Activated CD4-positive, alpha-beta T cell treated with anti-CD3 and anti-CD28 coated beads for 36 hours (primary cell): Measurements from ENCODE around the gene RHO. TPM values are rescaled to one million over a fixed set of nuclear protein-coding genes. Genes with fewer than 3 reads are reported as not detected.

Source experiments
- ATAC-seq: fragments of 200-7000 bp; cut with Tn5 transposase; one replicate; pipeline ENCODE4 v1.10.0; 2021; ENCODE audit warnings: mild to moderate bottlenecking, moderate library complexity
- CTCF ChIA-PET: fragments of 350-600 bp; sonication (Branson Sonifier 250); formaldehyde crosslinking; loops from one replicate; lab custom pipeline; 2021; ENCODE audit warnings: antibody characterized with exemption; lab: Charles Lee
- POLR2A ChIA-PET: fragments of 350-600 bp; sonication (Branson Sonifier 250); formaldehyde crosslinking; loops from one replicate; lab custom pipeline; 2021; ENCODE audit warnings: antibody characterized with exemption, inconsistent platforms; lab: Charles Lee
- DNase-seq: peaks from one replicate; pipeline ENCODE4 v3.0.0-alpha.2; 2020
- H3K27ac Mint-ChIP-seq: one replicate; pipeline ENCODE4 v1.8.0; 2021; ENCODE audit warnings: mixed read lengths
- H3K27me3 Mint-ChIP-seq: one replicate; pipeline ENCODE4 v1.8.0; 2021; ENCODE audit warnings: mixed read lengths
- H3K36me3 Mint-ChIP-seq: one replicate; pipeline ENCODE4 v1.8.0; 2021; ENCODE audit warnings: low read depth, mixed read lengths
- H3K4me1 Mint-ChIP-seq: one replicate; pipeline ENCODE4 v1.8.0; 2021; ENCODE audit warnings: mixed read lengths
- H3K4me3 Mint-ChIP-seq: one replicate; pipeline ENCODE4 v1.8.0; 2021; ENCODE audit warnings: mild to moderate bottlenecking, moderate library complexity, mixed read lengths
- H3K9me3 Mint-ChIP-seq: one replicate; pipeline ENCODE4 v1.8.0; 2021; ENCODE audit warnings: low read depth, mixed read lengths
- intact Hi-C, 2 experiments: fragments of 100-400 bp; cut with DNase I in 1 of 2; cut with micrococcal nuclease in 1 of 2; formaldehyde crosslinking; loops; one replicate each; pipeline versions ENCODE4 v1.14.2 to v1.15.1; 2022 to 2024; cut with DNase I, micrococcal nuclease
- total RNA-seq, 2 experiments: library from RNA; stranded (reverse); gene quantifications; one replicate each; pipeline ENCODE4 v1.2.3, GENCODE V29; 2021

The RHO gene
- total RNA-seq, 2 experiments from 2014 or later: not detected

DNA sequence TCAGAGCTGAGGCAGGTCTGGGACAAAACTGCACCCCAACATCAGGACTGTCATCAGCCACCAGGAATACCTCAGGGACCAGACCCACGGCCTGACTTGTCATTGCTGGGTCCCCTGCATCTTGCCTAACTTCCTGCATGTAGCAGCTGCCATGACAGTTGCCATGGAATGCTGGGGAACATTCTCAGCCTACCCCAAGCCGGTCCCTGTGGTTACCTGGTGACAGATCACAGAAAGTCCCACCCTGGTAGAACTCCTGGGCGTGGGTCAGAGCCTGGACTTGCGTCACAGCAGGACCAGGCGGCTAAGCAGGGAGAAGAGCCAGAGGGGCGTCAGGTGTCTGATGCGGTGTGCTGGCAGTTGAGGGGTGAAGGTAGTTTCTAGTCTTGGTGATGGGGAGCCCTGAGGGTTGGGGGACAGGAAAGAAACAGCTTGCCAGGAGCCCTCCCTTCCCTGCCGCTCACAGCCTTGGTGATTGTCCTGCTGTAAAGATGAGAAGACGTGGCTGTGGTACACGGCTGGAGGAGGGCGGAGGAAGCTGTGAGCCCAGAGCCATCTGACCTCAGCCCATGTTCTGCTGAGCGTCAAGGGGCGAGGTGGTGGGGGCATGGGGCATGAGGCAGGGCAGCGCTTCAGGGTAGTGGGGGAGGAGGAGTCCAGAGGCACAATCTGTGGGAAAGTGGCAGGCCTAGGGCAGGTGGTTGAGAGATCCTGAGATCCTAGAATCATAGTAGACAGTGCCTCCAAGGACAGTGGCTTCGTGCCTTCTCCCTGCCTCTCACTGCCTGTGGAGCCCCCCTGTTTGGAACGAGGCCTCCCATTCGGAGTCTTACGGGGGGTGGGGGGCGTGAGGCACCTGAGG, 19.9 kb downstream of the RHO start:
- Mint-ChIP-seq H3K27me3 (peaks cover 3% of the 10 kb centered on the region), H3K9me3 (no peaks in the 10 kb centered on the region), H3K36me3 (no peaks in the 10 kb centered on the region), H3K4me3 (no peak overlapping the region), H3K4me1 (no peaks in the 10 kb centered on the region), H3K27ac (no peak overlapping the region)
- ATAC-seq (no peak), DNase-seq (no peak)
- CTCF ChIA-PET: no interaction called here
- intact Hi-C loops: no loop called here
- POLR2A ChIA-PET: no interaction called here

DNA sequence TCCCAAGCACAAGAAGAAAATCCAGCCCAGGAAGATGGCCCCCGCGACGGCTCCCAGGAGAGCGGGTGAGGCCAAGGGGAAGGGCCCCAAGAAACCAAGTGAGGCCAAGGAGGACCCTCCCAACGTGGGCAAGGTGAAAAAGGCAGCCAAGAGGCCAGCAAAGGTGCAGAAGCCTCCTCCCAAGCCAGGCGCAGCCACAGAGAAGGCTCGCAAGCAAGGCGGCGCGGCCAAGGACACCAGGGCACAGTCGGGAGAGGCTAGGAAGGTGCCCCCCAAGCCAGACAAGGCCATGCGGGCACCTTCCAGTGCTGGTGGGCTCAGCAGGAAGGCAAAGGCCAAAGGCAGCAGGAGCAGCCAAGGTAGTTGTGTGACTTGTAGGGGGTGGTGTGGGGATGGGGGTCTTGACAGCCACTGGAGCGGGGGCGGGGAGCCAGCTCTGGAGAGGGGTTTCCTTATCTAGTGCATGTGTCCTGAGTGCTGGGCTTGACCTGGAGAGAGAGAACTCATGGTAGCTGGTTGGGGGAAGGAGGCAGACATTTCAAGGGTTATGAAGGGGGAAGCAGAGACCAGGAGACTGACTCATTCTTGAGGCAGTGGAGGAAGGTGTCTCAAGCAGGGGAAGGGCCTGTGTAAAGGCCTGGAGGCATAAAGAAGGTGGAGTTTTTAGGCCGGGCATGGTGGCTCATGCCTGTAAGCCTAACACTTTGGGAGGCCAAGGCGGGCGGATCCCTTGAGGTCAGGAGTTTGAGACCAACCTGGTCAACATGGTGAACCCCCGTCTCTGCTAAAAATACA, 20.8 kb downstream of the RHO start:
- DNase-seq (no peak), ATAC-seq (no peak)
- H3K9me3 Mint-ChIP-seq: no peaks in the 10 kb centered on the region
- POLR2A ChIA-PET: no interaction called here
- H3K27me3 Mint-ChIP-seq: peaks cover 3% of the 10 kb centered on the region
- H3K36me3 Mint-ChIP-seq: no peaks in the 10 kb centered on the region
- H3K4me3 Mint-ChIP-seq: no peak overlapping the region
- no peak overlapping the region for H3K27ac Mint-ChIP-seq
- peaks cover 3% of the 10 kb centered on the region for H3K4me1 Mint-ChIP-seq
- intact Hi-C loops: no loop called here
- CTCF ChIA-PET: no interaction called here

DNA sequence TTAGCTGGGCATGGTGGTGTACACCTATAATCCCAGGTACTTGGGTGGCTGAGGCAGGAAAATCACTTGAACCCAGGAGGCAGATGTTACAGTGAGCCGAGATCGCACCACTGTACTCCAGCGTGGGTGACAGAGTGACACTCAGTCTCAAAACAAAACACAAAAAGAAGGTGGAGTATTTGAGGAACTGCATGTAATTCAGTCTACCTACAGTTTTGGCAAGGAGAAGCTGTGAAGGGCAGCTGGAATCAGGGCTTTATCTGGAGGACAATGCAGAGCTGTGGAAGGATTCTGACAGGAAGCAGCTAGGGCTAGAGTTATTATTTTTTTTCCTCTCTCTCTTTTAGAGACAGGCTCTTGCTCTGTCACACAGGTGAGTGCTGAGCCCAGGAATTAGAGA, 21.4 kb downstream of the RHO start:
- POLR2A ChIA-PET: no interaction called here

GRCh38 chr3:129552287-129553050, 24.0 kb downstream of the RHO start:
- CTCF ChIA-PET: no interaction called here
- intact Hi-C loops: no loop called here
- H3K9me3 Mint-ChIP-seq: no peaks in the 10 kb centered on the region
- no peak for DNase-seq
- no peak overlapping the region for H3K4me3 Mint-ChIP-seq
- H3K36me3 Mint-ChIP-seq: no peaks in the 10 kb centered on the region
- no peak overlapping the region for H3K27ac Mint-ChIP-seq
- POLR2A ChIA-PET: no interaction called here
- H3K4me1 Mint-ChIP-seq: peaks cover 5% of the 10 kb centered on the region
- ATAC-seq: no peak
- peaks cover 3% of the 10 kb centered on the region for H3K27me3 Mint-ChIP-seq

More for the DNA sequence above, 21.4 kb downstream of the RHO start:
- Mint-ChIP-seq H3K4me1 (peaks cover 5% of the 10 kb centered on the region), H3K27ac (no peak overlapping the region), H3K9me3 (no peaks in the 10 kb centered on the region), H3K36me3 (no peaks in the 10 kb centered on the region), H3K27me3 (peaks cover 3% of the 10 kb centered on the region), H3K4me3 (no peak overlapping the region)
- intact Hi-C loops: no loop called here
- CTCF ChIA-PET: no interaction called here
- no peak for ATAC-seq
- no peak for DNase-seq

DNA sequence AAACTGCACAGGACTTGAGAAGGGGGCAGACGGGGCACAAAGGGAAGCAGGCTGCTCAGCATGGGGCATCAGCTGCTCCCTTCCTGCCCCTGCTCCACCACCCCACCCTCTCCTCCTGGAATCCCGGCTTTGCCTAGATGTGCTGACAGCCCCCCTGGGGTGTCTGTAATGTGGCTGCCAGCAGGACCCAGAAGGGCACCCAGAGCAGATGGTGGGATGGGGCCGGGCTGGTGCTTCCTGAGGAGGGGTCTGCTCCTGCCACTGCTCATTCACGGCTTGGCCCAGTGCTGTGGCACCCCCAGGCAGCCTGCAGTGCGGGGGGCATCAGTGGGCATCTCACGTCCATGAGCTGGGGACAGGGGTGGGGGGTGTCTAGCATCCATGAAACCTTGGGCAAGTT, 24.7 kb downstream of the RHO start:
- ChIA-PET POLR2A (no interaction called here), CTCF (interaction anchor here (1.2 kb wide), 1 partner anchor 63 kb away, joined by 4 read pairs; no protein-coding TSS in a partner anchor)
- Mint-ChIP-seq H3K27ac (no peak overlapping the region), H3K4me1 (peaks cover 5% of the 10 kb centered on the region), H3K9me3 (no peaks in the 10 kb centered on the region), H3K4me3 (no peak overlapping the region), H3K36me3 (no peaks in the 10 kb centered on the region), H3K27me3 (peaks cover 3% of the 10 kb centered on the region)
- intact Hi-C loops: no loop called here
- no peak for DNase-seq
- ATAC-seq: no peak

DNA sequence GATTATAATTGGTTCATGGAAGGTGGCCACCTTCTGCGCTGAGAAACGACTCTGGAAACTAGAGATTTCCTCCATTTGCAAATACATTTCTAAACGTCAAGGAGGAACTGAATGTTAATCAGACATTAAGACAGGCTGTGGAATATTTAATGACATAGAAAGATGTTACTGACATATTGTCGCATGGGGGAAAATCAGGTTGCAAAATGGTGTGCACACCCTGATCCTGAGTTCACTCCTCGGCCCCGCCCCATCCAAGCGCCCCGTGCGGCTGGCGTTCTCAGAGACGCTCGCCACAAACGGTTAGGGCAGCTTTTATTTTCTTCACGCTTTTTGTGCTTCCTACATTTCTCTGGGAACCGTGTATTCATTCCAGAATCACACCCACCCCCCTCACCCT, 25.3 kb downstream of the RHO start:
- Mint-ChIP-seq H3K4me3 (no peak overlapping the region), H3K9me3 (no peaks in the 10 kb centered on the region), H3K27ac (no peak overlapping the region), H3K36me3 (no peaks in the 10 kb centered on the region), H3K27me3 (peaks cover 3% of the 10 kb centered on the region), H3K4me1 (peaks cover 5% of the 10 kb centered on the region)
- ChIA-PET CTCF (interaction anchor here (1.2 kb wide), 1 partner anchor 63 kb away, joined by 4 read pairs; no protein-coding TSS in a partner anchor), POLR2A (no interaction called here)
- ATAC-seq (no peak), DNase-seq (peak; percentile 53)
- intact Hi-C loops: no loop called here

- Mint-ChIP-seq H3K27me3 (peaks cover 3% of the 10 kb centered on the region), H3K36me3 (no peaks in the 10 kb centered on the region), H3K4me1 (peaks cover 5% of the 10 kb centered on the region), H3K4me3 (no peak overlapping the region), H3K9me3 (no peaks in the 10 kb centered on the region), H3K27ac (no peak overlapping the region)
- no peak for DNase-seq
- ChIA-PET CTCF (interaction anchor here (1.0 to 1.2 kb wide), 2 partner anchors 64 to 1051 kb away, joined by 4 to 5 read pairs; no protein-coding TSS in a partner anchor), POLR2A (interaction anchor here (0.5 kb wide), 1 partner anchor 371 kb away, joined by 3 read pairs; no protein-coding TSS in a partner anchor)
- ATAC-seq: no peak
- intact Hi-C loops: no loop called here
Observed at GRCh38 chr3:129554356-129555152, 26.1 kb downstream of the RHO start.

GRCh38 chr3:129555153-129555550, 26.7 kb downstream of the RHO start:
- Mint-ChIP-seq H3K36me3 (no peaks in the 10 kb centered on the region), H3K4me1 (peaks cover 5% of the 10 kb centered on the region), H3K27ac (no peak overlapping the region), H3K4me3 (no peak overlapping the region), H3K9me3 (no peaks in the 10 kb centered on the region), H3K27me3 (peaks cover 3% of the 10 kb centered on the region)
- DNase-seq (no peak), ATAC-seq (no peak)
- intact Hi-C loops: no loop called here
- ChIA-PET POLR2A (no interaction called here), CTCF (interaction anchor here (1.0 kb wide), 1 partner anchor 1052 kb away, joined by 5 read pairs; no protein-coding TSS in a partner anchor)

- CTCF ChIA-PET: no interaction called here
- Mint-ChIP-seq H3K27ac (no peak overlapping the region), H3K4me1 (peaks cover 5% of the 10 kb centered on the region), H3K9me3 (no peaks in the 10 kb centered on the region), H3K36me3 (no peaks in the 10 kb centered on the region), H3K27me3 (peaks cover 3% of the 10 kb centered on the region), H3K4me3 (no peak overlapping the region)
- DNase-seq: no peak
- POLR2A ChIA-PET: no interaction called here
- intact Hi-C loops: no loop called here
- ATAC-seq: no peak
Observed at GRCh38 chr3:129555616-129556357, 27.3 kb downstream of the RHO start.

- CTCF ChIA-PET: no interaction called here
Observed at GRCh38 chr3:129556358-129556695, 27.9 kb downstream of the RHO start.

More at GRCh38 chr3:129556358-129556695, 27.9 kb downstream of the RHO start:
- H3K4me1 Mint-ChIP-seq: peaks cover 5% of the 10 kb centered on the region
- ATAC-seq: no peak
- POLR2A ChIA-PET: no interaction called here
- no peak overlapping the region for H3K4me3 Mint-ChIP-seq
- H3K36me3 Mint-ChIP-seq: no peaks in the 10 kb centered on the region
- no peak overlapping the region for H3K27ac Mint-ChIP-seq
- no peaks in the 10 kb centered on the region for H3K9me3 Mint-ChIP-seq
- intact Hi-C loops: no loop called here
- peaks cover 3% of the 10 kb centered on the region for H3K27me3 Mint-ChIP-seq
- DNase-seq: no peak
